ENCODE data around the gene GRIK5.
A peak's percentile ranks its signal among the peaks of the same experiment; 100 is the strongest.

The GRIK5 gene

GRCh38 chr19:42075616-42076379 is 5.8 kb upstream of the GRIK5 start, which contains the start of gene ZNF574:
Gene ZNF574, plus strand, starts transcription at chr19:42076166. Its CDS starts 2,441 bp downstream, at chr19:42078607.
- ChIA-PET POLR2A (interaction anchor here (0.6 to 1.8 kb wide), 25 partner anchors 9 to 348 kb away, joined by 3 to 9 read pairs (median 4); partner anchors contain the start of genes RABAC1 and RPS19), CTCF (interaction anchor here (0.6 to 1.5 kb wide), 5 partner anchors 17 to 1792 kb away, joined by 3 to 6 read pairs (median 5); no protein-coding TSS in a partner anchor)
- Histone ChIP-seq H3K36me3 (ENCODE audit: control insufficient read depth in 2 of 2, insufficient read depth in 1 of 2, low read length in 2 of 2) (peaks cover 29 to 30% of the 10 kb centered on the region in 2 experiments), H3K27ac (ENCODE audit: extremely low read depth, low read depth, low read length) (peak within 1 kb of the TSS; percentile 98), H3K4me3 (ENCODE audit: low read depth, low read length) (peak within 1 kb of the TSS; percentile 75), H3K9me3 (ENCODE audit: control insufficient read depth, insufficient read depth, low read depth, low read length) (no peaks in the 10 kb centered on the region), H3K4me1 (ENCODE audit: control insufficient read depth, insufficient read depth, low read length) (peaks cover 11% of the 10 kb centered on the region)
- TF ChIP-seq, protein P1, sequence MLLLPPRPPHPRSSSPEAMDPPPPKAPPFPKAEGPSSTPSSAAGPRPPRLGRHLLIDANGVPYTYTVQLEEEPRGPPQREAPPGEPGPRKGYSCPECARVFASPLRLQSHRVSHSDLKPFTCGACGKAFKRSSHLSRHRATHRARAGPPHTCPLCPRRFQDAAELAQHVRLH (tag by site-specific recombination; IDR thresholded peaks at IDR 0.05): peak; percentile 45
- no peak for TF ChIP-seq ZNF521 (tag by site-specific recombination; IDR thresholded peaks at IDR 0.05)
- TF ChIP-seq ZNF777 (tag by site-specific recombination; IDR thresholded peaks at IDR 0.05; ENCODE audit: borderline replicate concordance): no peak
- TF ChIP-seq WT1 (tag by site-specific recombination; IDR thresholded peaks at IDR 0.05): peak; percentile 45; the same call in 1 of the 2 replicates
- no peak for TF ChIP-seq SALL2 (tag by site-specific recombination; IDR thresholded peaks at IDR 0.05; ENCODE audit: borderline replicate concordance)
- TF ChIP-seq ZNF501 (tag by site-specific recombination; IDR thresholded peaks at IDR 0.05): peak; percentile 71
- peak; percentile 47; the same call in 1 of the 2 replicates for TF ChIP-seq EGR2 (tag by site-specific recombination; IDR thresholded peaks at IDR 0.05; ENCODE audit: low read depth)
- TF ChIP-seq GLI4 (tag by site-specific recombination; IDR thresholded peaks at IDR 0.05): no peak
- no peak for TF ChIP-seq ZNF221 (tag by site-specific recombination; IDR thresholded peaks at IDR 0.05; ENCODE audit: borderline replicate concordance)
- TF ChIP-seq GLIS1 (tag by site-specific recombination; IDR thresholded peaks at IDR 0.05): peak; percentile 57
- no peak; the same call in 1 of the 2 replicates for TF ChIP-seq KLF7 (tag by site-specific recombination; IDR thresholded peaks at IDR 0.05; ENCODE audit: borderline replicate concordance)
- no peak for TF ChIP-seq ZNF155 (tag by site-specific recombination; IDR thresholded peaks at IDR 0.05)
- TF ChIP-seq, protein P2, sequence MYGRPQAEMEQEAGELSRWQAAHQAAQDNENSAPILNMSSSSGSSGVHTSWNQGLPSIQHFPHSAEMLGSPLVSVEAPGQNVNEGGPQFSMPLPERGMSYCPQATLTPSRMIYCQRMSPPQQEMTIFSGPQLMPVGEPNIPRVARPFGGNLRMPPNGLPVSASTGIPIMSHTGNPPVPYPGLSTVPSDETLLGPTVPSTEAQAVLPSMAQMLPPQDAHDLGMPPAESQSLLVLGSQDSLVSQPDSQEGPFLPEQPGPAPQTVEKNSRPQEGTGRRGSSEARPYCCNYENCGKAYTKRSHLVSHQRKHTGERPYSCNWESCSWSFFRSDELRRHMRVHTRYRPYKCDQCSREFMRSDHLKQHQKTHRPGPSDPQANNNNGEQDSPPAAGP (tag by site-specific recombination; IDR thresholded peaks at IDR 0.05): peak; percentile 5
- TF ChIP-seq BCL11B (tag by site-specific recombination; IDR thresholded peaks at IDR 0.05; ENCODE audit: low read depth): no peak
- no peak for TF ChIP-seq ZNF645 (tag by site-specific recombination; IDR thresholded peaks at IDR 0.05)
- TF ChIP-seq ZNF571 (tag by site-specific recombination; IDR thresholded peaks at IDR 0.05): no peak
- peak; percentile 87 for TF ChIP-seq ZNF629 (tag by site-specific recombination; IDR thresholded peaks at IDR 0.05)
- TF ChIP-seq ZNF335 (tag by site-specific recombination; conservative IDR thresholded peaks at IDR 0.05): peak; percentile 64; the same call in 1 of the 2 replicates
- TF ChIP-seq ZFHX2 (tag by site-specific recombination; conservative IDR thresholded peaks at IDR 0.05): peak; percentile 62
- no peak for TF ChIP-seq ZNF146 (tag by site-specific recombination; IDR thresholded peaks at IDR 0.05)
- TF ChIP-seq, protein P3, sequence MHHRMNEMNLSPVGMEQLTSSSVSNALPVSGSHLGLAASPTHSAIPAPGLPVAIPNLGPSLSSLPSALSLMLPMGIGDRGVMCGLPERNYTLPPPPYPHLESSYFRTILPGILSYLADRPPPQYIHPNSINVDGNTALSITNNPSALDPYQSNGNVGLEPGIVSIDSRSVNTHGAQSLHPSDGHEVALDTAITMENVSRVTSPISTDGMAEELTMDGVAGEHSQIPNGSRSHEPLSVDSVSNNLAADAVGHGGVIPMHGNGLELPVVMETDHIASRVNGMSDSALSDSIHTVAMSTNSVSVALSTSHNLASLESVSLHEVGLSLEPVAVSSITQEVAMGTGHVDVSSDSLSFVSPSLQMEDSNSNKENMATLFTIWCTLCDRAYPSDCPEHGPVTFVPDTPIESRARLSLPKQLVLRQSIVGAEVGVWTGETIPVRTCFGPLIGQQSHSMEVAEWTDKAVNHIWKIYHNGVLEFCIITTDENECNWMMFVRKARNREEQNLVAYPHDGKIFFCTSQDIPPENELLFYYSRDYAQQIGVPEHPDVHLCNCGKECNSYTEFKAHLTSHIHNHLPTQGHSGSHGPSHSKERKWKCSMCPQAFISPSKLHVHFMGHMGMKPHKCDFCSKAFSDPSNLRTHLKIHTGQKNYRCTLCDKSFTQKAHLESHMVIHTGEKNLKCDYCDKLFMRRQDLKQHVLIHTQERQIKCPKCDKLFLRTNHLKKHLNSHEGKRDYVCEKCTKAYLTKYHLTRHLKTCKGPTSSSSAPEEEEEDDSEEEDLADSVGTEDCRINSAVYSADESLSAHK (tag by site-specific recombination; IDR thresholded peaks at IDR 0.05): 0 out of 2 replicates have a peak, but pooled peaks have one; percentile 5
- TF ChIP-seq ZNF626 (tag by site-specific recombination; IDR thresholded peaks at IDR 0.05): no peak
- TF ChIP-seq, protein P4, sequence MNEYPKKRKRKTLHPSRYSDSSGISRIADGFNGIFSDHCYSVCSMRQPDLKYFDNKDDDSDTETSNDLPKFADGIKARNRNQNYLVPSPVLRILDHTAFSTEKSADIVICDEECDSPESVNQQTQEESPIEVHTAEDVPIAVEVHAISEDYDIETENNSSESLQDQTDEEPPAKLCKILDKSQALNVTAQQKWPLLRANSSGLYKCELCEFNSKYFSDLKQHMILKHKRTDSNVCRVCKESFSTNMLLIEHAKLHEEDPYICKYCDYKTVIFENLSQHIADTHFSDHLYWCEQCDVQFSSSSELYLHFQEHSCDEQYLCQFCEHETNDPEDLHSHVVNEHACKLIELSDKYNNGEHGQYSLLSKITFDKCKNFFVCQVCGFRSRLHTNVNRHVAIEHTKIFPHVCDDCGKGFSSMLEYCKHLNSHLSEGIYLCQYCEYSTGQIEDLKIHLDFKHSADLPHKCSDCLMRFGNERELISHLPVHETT (tag by site-specific recombination; IDR thresholded peaks at IDR 0.05): peak; percentile 60; the same call in 1 of the 2 replicates
- no peak for TF ChIP-seq ZNF555 (tag by site-specific recombination; conservative IDR thresholded peaks at IDR 0.05)
- no peak for TF ChIP-seq ZNF302 (tag by site-specific recombination; IDR thresholded peaks at IDR 0.05; ENCODE audit: low read depth)
- TF ChIP-seq SP7 (tag by site-specific recombination; IDR thresholded peaks at IDR 0.05): peak; percentile 88
- peak; percentile 45; the same call in 1 of the 2 replicates for TF ChIP-seq ZNF280D (tag by site-specific recombination; IDR thresholded peaks at IDR 0.05)
- no peak for TF ChIP-seq ZNF658 (tag by site-specific recombination; IDR thresholded peaks at IDR 0.05)
